HEK293 (cell line): ENCODE measurements around the gene NOC2L.

Experiments used
- HIC1 ChIP-seq: fragments of 450-650 bp; formaldehyde crosslinking; IDR thresholded peaks from 2 replicates; pipeline ENCODE4 v1.5.1; 2016; ENCODE audit warnings: missing biosample characterization, missing genetic modification characterization
- KLF10 ChIP-seq: fragments of 450-650 bp; IDR thresholded peaks from 2 replicates; pipeline ENCODE4 v1.5.1; 2018; ENCODE audit warnings: missing biosample characterization, mild to moderate bottlenecking, missing genetic modification characterization
- KLF17 ChIP-seq: fragments of 450-650 bp; formaldehyde crosslinking; IDR thresholded peaks from 2 replicates; pipeline ENCODE4 v1.5.1; 2016; ENCODE audit warnings: missing biosample characterization, missing genetic modification characterization
- OSR2 ChIP-seq: fragments of 450-650 bp; formaldehyde crosslinking; IDR thresholded peaks from 2 replicates; pipeline ENCODE4 v1.5.1; 2016; ENCODE audit warnings: missing biosample characterization, missing genetic modification characterization
- PRDM2 ChIP-seq: fragments of 450-650 bp; formaldehyde crosslinking; IDR thresholded peaks from 2 replicates; pipeline ENCODE4 v1.5.1; 2016; ENCODE audit warnings: missing biosample characterization, missing genetic modification characterization, borderline replicate concordance
- RBAK ChIP-seq: fragments of 450-650 bp; formaldehyde crosslinking; IDR thresholded peaks from 2 replicates; pipeline ENCODE4 v1.5.1; 2016; ENCODE audit warnings: missing biosample characterization, missing genetic modification characterization
- REST ChIP-seq: fragments of 450-650 bp; formaldehyde crosslinking; IDR thresholded peaks from 2 replicates; pipeline ENCODE4 v1.5.1; 2016; ENCODE audit warnings: missing biosample characterization, missing genetic modification characterization
- ZFP37 ChIP-seq: fragments of 450-650 bp; formaldehyde crosslinking; IDR thresholded peaks from 2 replicates; pipeline ENCODE4 v1.5.1; 2016; ENCODE audit warnings: missing biosample characterization, missing genetic modification characterization
- ZNF140 ChIP-seq: fragments of 450-650 bp; formaldehyde crosslinking; IDR thresholded peaks from 2 replicates; pipeline ENCODE4 v1.5.1; 2016; ENCODE audit warnings: missing biosample characterization, missing genetic modification characterization
- ZNF157 ChIP-seq: fragments of 450-650 bp; formaldehyde crosslinking; IDR thresholded peaks from 2 replicates; pipeline ENCODE4 v1.5.1; 2016; ENCODE audit warnings: missing biosample characterization, missing genetic modification characterization
- ZNF280C ChIP-seq: fragments of 450-650 bp; formaldehyde crosslinking; IDR thresholded peaks from 2 replicates; pipeline ENCODE4 v1.5.1; 2016; ENCODE audit warnings: missing biosample characterization, missing genetic modification characterization
- ZNF37A ChIP-seq: fragments of 450-650 bp; IDR thresholded peaks from 2 replicates; pipeline ENCODE4 v1.5.1; 2018; ENCODE audit warnings: missing biosample characterization, missing genetic modification characterization
- ZNF501 ChIP-seq: fragments of 450-650 bp; formaldehyde crosslinking; IDR thresholded peaks from 2 replicates; pipeline ENCODE4 v1.5.1; 2016; ENCODE audit warnings: missing biosample characterization, missing genetic modification characterization
- ZNF518A ChIP-seq: fragments of 450-650 bp; formaldehyde crosslinking; conservative IDR thresholded peaks from 2 replicates; pipeline ENCODE4 v1.5.1; 2016; ENCODE audit warnings: low read depth, missing biosample characterization, missing genetic modification characterization
- ZNF555 ChIP-seq: fragments of 450-650 bp; formaldehyde crosslinking; conservative IDR thresholded peaks from 2 replicates; pipeline ENCODE4 v1.5.1; 2017; ENCODE audit warnings: missing biosample characterization, mild to moderate bottlenecking, missing genetic modification characterization, inconsistent platforms
- ZNF843 ChIP-seq: fragments of 450-650 bp; formaldehyde crosslinking; IDR thresholded peaks from 2 replicates; pipeline ENCODE4 v1.5.1; 2016; ENCODE audit warnings: missing biosample characterization, missing genetic modification characterization
- ZSCAN30 ChIP-seq: fragments of 450-650 bp; IDR thresholded peaks from 2 replicates; pipeline ENCODE4 v1.5.1; 2018; ENCODE audit warnings: missing biosample characterization, mild to moderate bottlenecking, missing genetic modification characterization, moderate library complexity

NOC2L gene

GRCh38 chr1:1004780-1005697 lies 46.0 kb upstream of the NOC2L start (continued):
- TF ChIP-seq PRDM2 (tag by site-specific recombination) (no peak), ZNF140 (tag by site-specific recombination) (no peak), ZFP37 (no peak), REST (peak; percentile 23; the same call in 1 of the 2 replicates), ZSCAN30 (tag by site-specific recombination) (0 out of 2 replicates have a peak, but pooled peaks have one; percentile 6), ZNF37A (no peak), ZNF280C (no peak), ZNF843 (tag by site-specific recombination) (peak; percentile 9; the same call in 1 of the 2 replicates), OSR2 (no peak), ZNF555 (tag by site-specific recombination) (no peak), HIC1 (tag by site-specific recombination) (peak; percentile 52), ZNF157 (tag by site-specific recombination) (no peak), RBAK (tag by site-specific recombination) (no peak), KLF17 (tag by site-specific recombination) (peak; percentile 14; the same call in 1 of the 2 replicates), KLF10 (tag by site-specific recombination) (no peak), ZNF518A (tag by site-specific recombination) (no peak), ZNF501 (tag by site-specific recombination) (no peak)
